Measurements from ENCODE around the gene UBN1. TPM values are rescaled to one million over a fixed set of nuclear protein-coding genes. Genes with fewer than 3 reads are reported as not detected.

Gene UBN1
- total RNA-seq, 4 donors from 2014 or later, result 12.3 to 22.7 (median 19.6) TPM

DNA sequence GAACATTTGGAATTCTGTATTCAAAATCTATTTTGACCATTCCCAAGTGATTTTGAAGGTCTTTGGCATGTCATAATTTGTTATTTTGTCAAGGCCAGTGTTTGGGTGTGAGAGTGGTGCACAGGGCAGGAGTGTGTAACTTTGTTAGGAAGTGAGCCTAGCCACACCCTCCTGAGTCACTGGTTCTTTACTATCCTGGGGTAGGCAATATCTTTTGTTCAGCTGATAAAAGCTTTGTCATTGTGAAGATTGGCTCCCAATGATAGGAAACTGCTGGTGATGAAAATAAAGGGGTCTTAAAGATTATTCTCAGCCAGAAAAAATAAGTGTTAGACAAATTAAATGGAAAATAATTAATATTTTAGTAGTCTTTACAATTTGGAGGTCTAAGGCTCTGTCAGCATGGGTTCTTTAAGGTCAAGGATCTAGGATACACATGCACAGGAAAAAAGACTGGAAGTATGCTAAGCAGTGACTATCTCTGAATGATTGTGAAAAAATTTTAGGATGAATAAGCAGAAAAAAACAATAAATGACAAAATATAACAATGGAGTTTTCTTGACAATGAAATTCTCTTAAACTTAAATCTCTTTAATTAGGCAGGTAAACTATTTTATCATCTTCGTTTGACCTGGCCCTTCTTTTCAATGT is 5.1 kb downstream of the UBN1 start:
- Histone ChIP-seq H3K27me3 (no peaks in the 10 kb centered on the region), H3K4me3 (no peak overlapping the region), H3K9me3 (no peaks in the 10 kb centered on the region), H3K36me3 (peaks cover 0 to 47% (median 11%) of the 10 kb centered on the region in 3 donors), H3K4me1 (peaks cover 15 to 57% (median 42%) of the 10 kb centered on the region in 3 donors), H3K27ac (peak overlapping the region; percentile 21 to 59 (median 43))
- WGBS, 2 donors, result 50% methylated on average over 1 of the region's 1 CpG
- TF ChIP-seq POLR2A (IDR thresholded peaks at IDR 0.05), result no peak
- TF ChIP-seq, protein P1, sequence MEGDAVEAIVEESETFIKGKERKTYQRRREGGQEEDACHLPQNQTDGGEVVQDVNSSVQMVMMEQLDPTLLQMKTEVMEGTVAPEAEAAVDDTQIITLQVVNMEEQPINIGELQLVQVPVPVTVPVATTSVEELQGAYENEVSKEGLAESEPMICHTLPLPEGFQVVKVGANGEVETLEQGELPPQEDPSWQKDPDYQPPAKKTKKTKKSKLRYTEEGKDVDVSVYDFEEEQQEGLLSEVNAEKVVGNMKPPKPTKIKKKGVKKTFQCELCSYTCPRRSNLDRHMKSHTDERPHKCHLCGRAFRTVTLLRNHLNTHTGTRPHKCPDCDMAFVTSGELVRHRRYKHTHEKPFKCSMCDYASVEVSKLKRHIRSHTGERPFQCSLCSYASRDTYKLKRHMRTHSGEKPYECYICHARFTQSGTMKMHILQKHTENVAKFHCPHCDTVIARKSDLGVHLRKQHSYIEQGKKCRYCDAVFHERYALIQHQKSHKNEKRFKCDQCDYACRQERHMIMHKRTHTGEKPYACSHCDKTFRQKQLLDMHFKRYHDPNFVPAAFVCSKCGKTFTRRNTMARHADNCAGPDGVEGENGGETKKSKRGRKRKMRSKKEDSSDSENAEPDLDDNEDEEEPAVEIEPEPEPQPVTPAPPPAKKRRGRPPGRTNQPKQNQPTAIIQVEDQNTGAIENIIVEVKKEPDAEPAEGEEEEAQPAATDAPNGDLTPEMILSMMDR (IDR thresholded peaks at IDR 0.05), result no peak
- DNase-seq, result no peak
- intact Hi-C loops (cut with DNase I), result no loop called here

DNA sequence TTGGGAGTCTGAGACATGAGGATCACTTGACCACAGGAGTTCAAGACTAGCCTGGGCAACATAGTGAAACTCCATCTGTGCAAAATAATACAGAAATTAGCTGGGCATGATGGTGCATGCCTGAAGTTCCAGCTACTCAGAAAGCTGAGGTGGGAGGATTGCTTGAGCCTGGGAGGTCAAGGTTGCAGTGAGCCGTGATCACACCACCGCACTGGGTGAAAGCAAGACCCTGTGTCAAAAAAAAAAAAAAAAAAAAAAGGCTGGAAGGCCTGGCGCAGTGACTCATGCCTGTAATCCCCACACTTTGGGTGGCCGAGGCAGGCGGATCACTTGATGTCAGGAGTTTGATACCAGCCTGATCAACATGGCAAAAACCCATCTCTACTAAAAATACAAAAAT is 8.1 kb downstream of the UBN1 start:
- H3K36me3 ChIP-seq, result peaks cover 21 to 78% (median 29%) of the 10 kb centered on the region in 3 donors
- WGBS, 2 donors, result 40 to 91% methylated on average over 1 to 5 of the region's 5 CpGs
- DNase-seq, result no peak

DNA sequence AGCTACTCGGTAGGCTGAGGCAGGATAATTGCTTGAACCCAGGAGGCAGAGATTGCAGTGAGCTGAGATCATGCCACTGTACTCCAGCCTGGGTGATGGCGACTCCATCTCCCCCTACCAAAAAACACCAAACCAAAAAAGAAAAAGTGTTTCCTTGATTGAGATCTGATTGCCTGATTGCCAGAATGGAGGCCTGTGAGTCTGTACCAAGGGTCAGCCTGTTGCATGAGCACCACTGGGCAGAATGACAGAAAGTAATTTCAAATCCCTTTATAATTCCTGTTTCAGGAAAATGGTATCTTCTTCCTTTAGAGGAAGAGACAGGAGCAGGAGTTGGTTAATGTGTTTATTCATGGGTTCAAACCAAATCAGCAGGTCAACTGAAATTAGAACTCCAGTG is 8.5 kb downstream of the UBN1 start:
- no peaks in the 10 kb centered on the region for H3K27me3 ChIP-seq
- TF ChIP-seq, protein P1 (IDR thresholded peaks at IDR 0.05), result no peak
- no peak for TF ChIP-seq POLR2A (IDR thresholded peaks at IDR 0.05)
- H3K36me3 ChIP-seq, result peaks cover 25 to 82% (median 33%) of the 10 kb centered on the region in 3 donors
- no peak overlapping the region for H3K27ac ChIP-seq
- peaks cover 0 to 34% (median 18%) of the 10 kb centered on the region in 3 donors for H3K4me1 ChIP-seq
- WGBS, 2 donors, result 79 to 86% methylated on average over 2 of the region's 2 CpGs
- no peak for DNase-seq
- no peak overlapping the region for H3K4me3 ChIP-seq
- intact Hi-C loops (cut with DNase I), result no loop called here
- H3K9me3 ChIP-seq, result no peaks in the 10 kb centered on the region

More for the DNA sequence above, 8.1 kb downstream of the UBN1 start:
- TF ChIP-seq, protein P1 (IDR thresholded peaks at IDR 0.05), result no peak
- TF ChIP-seq POLR2A (IDR thresholded peaks at IDR 0.05), result no peak
- Histone ChIP-seq H3K27ac (no peak overlapping the region), H3K27me3 (no peaks in the 10 kb centered on the region), H3K4me1 (peaks cover 2 to 38% (median 22%) of the 10 kb centered on the region in 3 donors), H3K9me3 (no peaks in the 10 kb centered on the region), H3K4me3 (no peak overlapping the region)
- intact Hi-C loops (cut with DNase I), result no loop called here

DNA sequence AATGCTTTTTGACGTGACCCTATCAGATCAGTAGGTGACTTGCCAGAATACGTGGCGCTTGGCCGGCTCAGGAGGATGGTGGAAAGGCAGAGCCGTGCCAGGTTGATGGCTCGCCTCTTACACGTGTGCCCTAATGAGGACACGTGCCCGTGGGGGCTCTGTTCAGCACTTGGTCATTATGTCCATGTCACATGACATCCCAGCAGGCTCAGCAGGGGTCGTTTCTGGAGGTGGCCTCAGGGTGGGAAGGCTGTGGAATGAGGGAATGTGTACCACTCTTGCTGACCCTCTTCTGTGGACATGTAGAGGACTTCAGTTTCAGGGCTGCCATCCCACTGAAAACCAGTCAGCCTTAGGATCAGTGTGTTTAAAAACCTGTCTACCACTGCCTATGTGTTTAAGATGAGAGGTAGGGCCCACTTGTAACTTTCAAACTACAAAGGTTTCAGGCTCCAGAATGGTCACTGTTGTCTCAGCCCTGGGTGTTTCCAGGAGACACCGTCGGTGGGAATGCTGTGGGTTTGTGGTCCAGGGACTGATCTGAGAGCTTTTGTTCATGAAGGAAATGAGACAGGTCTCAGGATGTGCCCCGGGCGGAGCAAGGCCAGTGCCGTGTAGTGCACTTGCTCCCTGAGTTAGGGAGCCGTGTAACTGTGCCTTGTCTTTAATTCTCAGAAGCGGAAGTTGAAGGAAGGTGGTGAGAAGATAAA is 12.1 kb downstream of the UBN1 start:
- Histone ChIP-seq H3K9me3 (no peaks in the 10 kb centered on the region), H3K27me3 (no peaks in the 10 kb centered on the region), H3K4me1 (peaks cover 0 to 8% (median 0%) of the 10 kb centered on the region in 3 donors), H3K4me3 (no peak overlapping the region), H3K27ac (peak overlapping the region in 2 of 4 donors; percentile 51 to 71), H3K36me3 (peaks cover 28 to 99% (median 36%) of the 10 kb centered on the region in 3 donors)
- no peak for DNase-seq
- WGBS, 2 donors, result 83 to 91% methylated on average over 14 to 15 of the region's 17 CpGs
- TF ChIP-seq, protein P1 (IDR thresholded peaks at IDR 0.05), result no peak
- TF ChIP-seq POLR2A (IDR thresholded peaks at IDR 0.05), result no peak
- intact Hi-C loops (cut with DNase I), result no loop called here

DNA sequence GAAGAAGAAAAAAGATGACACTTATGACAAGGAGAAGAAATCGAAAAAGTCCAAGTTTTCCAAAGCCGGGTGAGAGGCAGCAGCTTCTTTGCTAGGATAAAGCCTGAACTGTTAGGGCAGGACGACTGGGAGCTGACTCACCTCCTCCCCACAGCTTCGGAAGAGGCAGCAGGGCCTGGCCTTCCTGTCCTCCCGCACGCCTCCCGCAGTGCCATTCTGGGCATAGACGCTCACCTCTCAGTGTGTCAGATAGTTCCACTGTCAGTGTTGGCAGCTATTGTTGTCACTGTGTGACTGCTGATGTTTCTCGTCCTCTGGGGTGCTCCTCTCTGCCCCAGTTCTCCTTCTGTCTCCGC is 12.6 kb downstream of the UBN1 start:
- Histone ChIP-seq H3K27ac (peak overlapping the region in 1 of 4 donors; percentile 51), H3K4me1 (peaks cover 0 to 8% (median 0%) of the 10 kb centered on the region in 3 donors), H3K36me3 (peaks cover 28 to 98% (median 34%) of the 10 kb centered on the region in 3 donors), H3K27me3 (no peaks in the 10 kb centered on the region), H3K4me3 (no peak overlapping the region), H3K9me3 (no peaks in the 10 kb centered on the region)
- intact Hi-C loops (cut with DNase I), result no loop called here
- WGBS, 2 donors, result 77 to 86% methylated on average over 10 of the region's 10 CpGs
- DNase-seq, result no peak
- TF ChIP-seq POLR2A (IDR thresholded peaks at IDR 0.05), result no peak
- TF ChIP-seq, protein P1 (IDR thresholded peaks at IDR 0.05), result no peak

Measured in esophagus squamous epithelium (tissue), 5 donors.